GM12878 (cell line): ENCODE measurements around the gene BPIFB4. TPM values are rescaled to one million over a fixed set of nuclear protein-coding genes. Genes with fewer than 3 reads are reported as not detected.

Experiments
- ATAC-seq: fragments of 200-7000 bp; cut with Tn5 transposase; 3 replicates; pipeline ENCODE4 v1.9.1; 2020; ENCODE audit warnings: mild to moderate bottlenecking, moderate library complexity
- BruUV-seq: library from RNA; stranded (reverse); fragments of 400-500 nt; replicated peaks from 2 replicates; lab custom pipeline; 2021; lab: Mats Ljungman, UMichigan
- CTCF ChIA-PET: fragments of 300-600 bp; sonication (Branson Sonifier 250); formaldehyde crosslinking; extraction: SDS; loops from one replicate; lab custom pipeline; 2021; ENCODE audit warnings: inconsistent platforms; lab: Yijun Ruan, JAX
- POLR2A ChIA-PET: fragments of 350-600 bp; formaldehyde crosslinking; extraction: SDS; loops from one replicate; lab custom pipeline; 2021; ENCODE audit warnings: inconsistent platforms; lab: Charles Lee
- RAD21 ChIA-PET: fragments of 300-600 bp; sonication (Branson Sonifier 250); formaldehyde crosslinking; loops from one replicate; lab custom pipeline; 2023; ENCODE audit warnings: antibody characterized with exemption; ENCODE audit not compliant: unreplicated experiment; lab: Charles Lee
- SMC1A ChIA-PET: fragments of 300-600 bp; sonication (Branson Sonifier 250); formaldehyde crosslinking; loops from one replicate; lab custom pipeline; 2023; ENCODE audit not compliant: unreplicated experiment, uncharacterized antibody; lab: Charles Lee
- DNase-seq: peaks from one replicate; pipeline ENCODE4 v3.0.0-alpha.2; 2011; ENCODE audit warnings: low read depth, low spot score
- FAIRE-seq: peaks from 3 replicates; lab custom pipeline; 2011; peaks lifted over from hg19 to GRCh38; lab: Jason Lieb, UNC
- H2AFZ ChIP-seq: 2 replicates; pipeline ENCODE4 v1.6.0; 2011; ENCODE audit warnings: low read depth, low read length, control low read depth; ENCODE audit not compliant: control insufficient read depth
- H3K27ac ChIP-seq: 2 replicates; pipeline ENCODE4 v1.5.1; 2011; ENCODE audit warnings: control low read depth; ENCODE audit not compliant: control insufficient read depth, insufficient read depth
- H3K27me3 ChIP-seq, 2 experiments: replicated peaks in 1 of 2; 2 replicates each; pipeline versions ENCODE4 v1.6.0 to v1.6.1; 2011; ENCODE audit warnings: low read length in 1 of 2; ENCODE audit not compliant: control insufficient read depth in 2 of 2, insufficient read depth in 2 of 2
- H3K36me3 ChIP-seq, 2 experiments: 2 replicates each; pipeline ENCODE4 v1.5.1; 2011; ENCODE audit warnings: low read length in 1 of 2; ENCODE audit not compliant: control insufficient read depth in 2 of 2, insufficient read depth in 2 of 2
- H3K4me1 ChIP-seq: 2 replicates; pipeline ENCODE4 v1.6.1; 2011; ENCODE audit warnings: mild to moderate bottlenecking, low read length, moderate library complexity, mixed read lengths; ENCODE audit not compliant: control insufficient read depth, insufficient read depth
- H3K4me2 ChIP-seq: 2 replicates; pipeline ENCODE4 v1.6.0; 2011; ENCODE audit warnings: control low read depth; ENCODE audit not compliant: control insufficient read depth, insufficient read depth
- H3K4me3 ChIP-seq: fragments of 200-600 bp; sonication (generic); 2 replicates; pipeline ENCODE4 v1.5.1; 2016
- H3K79me2 ChIP-seq: 2 replicates; pipeline ENCODE4 v1.6.0; 2011; ENCODE audit warnings: low read length; ENCODE audit not compliant: control insufficient read depth, insufficient read depth
- H3K9ac ChIP-seq: 2 replicates; pipeline ENCODE4 v1.8.0; 2011; ENCODE audit warnings: low read length, control low read depth, mixed read lengths; ENCODE audit not compliant: control insufficient read depth, insufficient read depth
- H3K9me3 ChIP-seq: replicated peaks from 3 replicates; pipeline ENCODE4 v1.5.1; 2011; ENCODE audit warnings: mild to moderate bottlenecking, low read length; ENCODE audit not compliant: control insufficient read depth, insufficient read depth
- H4K20me1 ChIP-seq: 2 replicates; pipeline ENCODE4 v1.6.0; 2011; ENCODE audit not compliant: control insufficient read depth, insufficient read depth
- ASH2L ChIP-seq: fragments of 300-600, 200-600 bp; sonication (generic); IDR thresholded peaks from 2 replicates; pipeline ENCODE4 v1.6.1; 2017; ENCODE audit warnings: low read depth, mild to moderate bottlenecking, borderline replicate concordance
- BCLAF1 ChIP-seq: fragments of 450-650 bp; IDR thresholded peaks from 2 replicates; pipeline ENCODE4 v1.6.1; 2017; ENCODE audit warnings: antibody characterized with exemption, mild to moderate bottlenecking, moderate library complexity
- E2F4 ChIP-seq: IDR thresholded peaks from 2 replicates; pipeline ENCODE4 v1.6.1; 2012; ENCODE audit warnings: low read depth, low read length, improper control_type of control experiment
- E2F8 ChIP-seq: fragments of 450-650 bp; IDR thresholded peaks from 2 replicates; pipeline ENCODE4 v1.6.1; 2018; ENCODE audit warnings: mild to moderate bottlenecking, low read depth, moderate library complexity; ENCODE audit not compliant: partially characterized antibody
- ELK1 ChIP-seq: IDR thresholded peaks from 2 replicates; pipeline ENCODE4 v1.6.1; 2012; ENCODE audit warnings: low read depth, low read length, improper control_type of control experiment
- MEF2A ChIP-seq: IDR thresholded peaks from 2 replicates; pipeline ENCODE4 v1.6.1; 2011; ENCODE audit warnings: low read depth, mild to moderate bottlenecking, low read length, moderate library complexity; ENCODE audit not compliant: insufficient read depth
- PKNOX1 ChIP-seq: fragments of 450-650 bp; IDR thresholded peaks from 2 replicates; pipeline ENCODE4 v1.6.1; 2016; ENCODE audit warnings: mild to moderate bottlenecking
- RELB ChIP-seq: fragments of 450-650 bp; IDR thresholded peaks from 2 replicates; pipeline ENCODE4 v1.6.1; 2017; ENCODE audit warnings: low read depth, mild to moderate bottlenecking, moderate library complexity
- ZNF622 ChIP-seq: fragments of 450-650 bp; IDR thresholded peaks from 2 replicates; pipeline ENCODE4 v1.6.1; 2017; ENCODE audit warnings: mild to moderate bottlenecking, inconsistent platforms
- WGBS: methylation state at CpG from one replicate; pipeline ENCODE4 v1.1.6; 2016; ENCODE audit warnings: low lambda C conversion rate; ENCODE audit not compliant: insufficient replicate concordance, insufficient coverage; ENCODE audit errors: missing lambda C conversion rate; 5-methylcytosine and 5-hydroxymethylcytosine counted together
- in situ Hi-C: fragments of 300-500 bp; cut with MboI; formaldehyde crosslinking; loops from 9 replicates; pipeline ENCODE4 v1.14.3; 2018; ENCODE audit warnings: mixed read lengths
- intact Hi-C: fragments of 100-400 bp; cut with micrococcal nuclease; formaldehyde crosslinking; loops from one replicate; pipeline ENCODE4 v1.14.2; 2022; ENCODE audit not compliant: unreplicated experiment
- polyA plus RNA-seq, 11 experiments: library from polyadenylated mRNA; depleted of rRNA in 4 of 11; unstranded in 6 of 11; stranded (reverse) in 5 of 11; fragments of >200 nt; fragmentation: Nextera tagmentation in 4 of 11; fragmentation: Illumina TruSeq in 1 of 11; extraction: Ambion mirVana in 4 of 11; extraction: Trizol in 1 of 11; gene quantifications; 1 replicate in 1 of 11; 2 replicates in 10 of 11; pipeline versions ENCODE4 v1.2.1 to v1.2.3, GENCODE V29; 2011 to 2016; ENCODE audit warnings: inconsistent platforms in 2 of 11, missing spikeins in 2 of 11, low read depth in 1 of 11
- total RNA-seq, 4 experiments: library from RNA; depleted of rRNA in 3 of 4; stranded (reverse); fragments of >200 nt in 3 of 4; fragmentation: Illumina TruSeq in 1 of 4; extraction: Trizol in 1 of 4; gene quantifications; 2 replicates each; pipeline versions ENCODE4 v1.2.1 to v1.2.3, GENCODE V29; 2013 to 2021

The BPIFB4 gene
- total and polyA plus RNA-seq, 10 of the 15 experiments (the other 5 are each of a cell fraction or from before 2014, with no cell fraction given) = 0.12 TPM; not detected in 9

- TF ChIP-seq E2F4 (no peak), BCLAF1 (no peak), ELK1 (no peak), ZNF622 (no peak)
Measured at GRCh38 chr20:33081411-33082154, 2.1 kb downstream of the BPIFB4 start (continued).

GRCh38 chr20:33082546-33082945 lies 3.1 kb downstream of the BPIFB4 start:
- H3K27me3 ChIP-seq = peaks cover 0 to 4% of the 10 kb centered on the region in 2 experiments; a peak in 2 of 4 replicates
- 15% methylated on average over 6 of the region's 6 CpGs for WGBS
- SMC1A ChIA-PET = no interaction called here
- TF ChIP-seq ASH2L (no peak), E2F8 (no peak), MEF2A (no peak), RELB (no peak), PKNOX1 (no peak)

More at GRCh38 chr20:33082546-33082945, 3.1 kb downstream of the BPIFB4 start:
- Histone ChIP-seq H2AFZ (no peak overlapping the region), H3K4me3 (no peak overlapping the region), H3K27ac (no peak overlapping the region), H3K9ac (no peak overlapping the region), H4K20me1 (no peaks in the 10 kb centered on the region), H3K9me3 (no peaks in the 10 kb centered on the region), H3K36me3 (no peaks in the 10 kb centered on the region), H3K79me2 (no peaks in the 10 kb centered on the region), H3K4me1 (no peaks in the 10 kb centered on the region), H3K4me2 (no peak overlapping the region)
- ChIA-PET CTCF (no interaction called here), RAD21 (interaction anchor here (0.5 to 0.6 kb wide), 2 partner anchors 217 to 339 kb away, joined by 3 read pairs; no protein-coding TSS in a partner anchor), POLR2A (no interaction called here)
- ATAC-seq (no peak), FAIRE-seq (no peak), DNase-seq (no peak)
- no TSS peak for BruUV-seq
- intact Hi-C loops (no loop called here), in situ Hi-C loops (no loop called here)
